Neural cell (in vitro differentiated cells): ENCODE results near the gene PODNL1. TPM values are rescaled to one million over a fixed set of nuclear protein-coding genes. Genes with fewer than 3 reads are reported as not detected.

Experiments
- H2AFZ ChIP-seq: fragments of 200-600, 300-800 bp; sonication (generic), shearing (Covaris generic); 2 replicates; pipeline ENCODE4 v1.6.0; 2014; ENCODE audit warnings: low read depth, mild to moderate bottlenecking, antibody characterized with exemption, low read length, moderate library complexity
- H3F3A ChIP-seq: fragments of 200-600 bp; shearing (Covaris generic); 2 replicates; pipeline ENCODE4 v1.6.1; 2016; ENCODE audit warnings: mild to moderate bottlenecking, moderate library complexity, mixed read lengths, antibody characterized with exemption, low read length; ENCODE audit not compliant: insufficient read depth, poor library complexity, severe bottlenecking
- H3K27ac ChIP-seq: fragments of 200-600, 300-800 bp; sonication (generic), shearing (Covaris generic); 2 replicates; pipeline ENCODE4 v1.5.1; 2014; ENCODE audit warnings: mild to moderate bottlenecking, low read length, moderate library complexity
- H3K27me3 ChIP-seq: fragments of 300-800, 200-600 bp; sonication (generic), shearing (Covaris generic); 2 replicates; pipeline ENCODE4 v1.6.0; 2014; ENCODE audit warnings: mild to moderate bottlenecking, low read depth, low read length, moderate library complexity; ENCODE audit not compliant: insufficient read depth
- H3K36me3 ChIP-seq: fragments of 300-800, 200-600 bp; sonication (generic), shearing (Covaris generic); 2 replicates; pipeline ENCODE4 v1.5.1; 2014; ENCODE audit warnings: mild to moderate bottlenecking, antibody characterized with exemption, low read length, moderate library complexity; ENCODE audit not compliant: insufficient read depth
- H3K4me2 ChIP-seq: fragments of 300-800, 200-600 bp; sonication (generic), shearing (Covaris generic); 2 replicates; pipeline ENCODE4 v1.6.0; 2014; ENCODE audit warnings: mild to moderate bottlenecking, low read length
- H3K4me3 ChIP-seq: fragments of 300-800, 200-600 bp; sonication (generic), shearing (Covaris generic); 2 replicates; pipeline ENCODE4 v1.5.1; 2014; ENCODE audit warnings: mild to moderate bottlenecking, low read length, moderate library complexity
- H3K79me2 ChIP-seq: fragments of 200-600 bp; shearing (Covaris generic); replicated peaks from 2 replicates; pipeline ENCODE4 v1.6.0; 2014; ENCODE audit warnings: mild to moderate bottlenecking, low read length, moderate library complexity; ENCODE audit not compliant: insufficient read depth
- H3K9ac ChIP-seq: fragments of 300-800, 200-600 bp; sonication (generic), shearing (Covaris generic); 2 replicates; pipeline ENCODE4 v1.6.1; 2016; ENCODE audit warnings: mild to moderate bottlenecking, low read length, mixed read lengths
- H3K9me2 ChIP-seq: fragments of 200-600 bp; shearing (Covaris generic); 2 replicates; pipeline ENCODE4 v1.6.1; 2016; ENCODE audit warnings: mild to moderate bottlenecking, low read length, mixed read lengths; ENCODE audit not compliant: insufficient read depth
- H3K9me3 ChIP-seq: fragments of 200-600, 300-800 bp; sonication (generic), shearing (Covaris generic); 2 replicates; pipeline ENCODE4 v1.6.1; 2016; ENCODE audit warnings: mild to moderate bottlenecking, mixed run types, low read length, moderate library complexity, mixed read lengths
- H4K20me1 ChIP-seq: fragments of 200-600 bp; shearing (Covaris generic); 2 replicates; pipeline ENCODE4 v1.6.1; 2016; ENCODE audit warnings: mild to moderate bottlenecking, mixed run types; ENCODE audit not compliant: insufficient read depth
- CTCF ChIP-seq: fragments of 450-650 bp; IDR thresholded peaks from 2 replicates; pipeline ENCODE4 v1.5.1; 2014; ENCODE audit warnings: antibody characterized with exemption, mild to moderate bottlenecking, moderate library complexity; ENCODE audit not compliant: poor library complexity, severe bottlenecking
- EP300 ChIP-seq: fragments of 450-650 bp; conservative IDR thresholded peaks from 2 replicates; pipeline ENCODE4 v1.6.1; 2014; ENCODE audit warnings: antibody characterized with exemption, mild to moderate bottlenecking, moderate library complexity; ENCODE audit not compliant: poor library complexity, severe bottlenecking
- EZH2 ChIP-seq: fragments of 200-600, 300-800 bp; shearing (Covaris generic), sonication (generic); IDR thresholded peaks from 2 replicates; pipeline ENCODE4 v1.6.1; 2014; ENCODE audit warnings: antibody characterized with exemption, low read length, borderline replicate concordance, mild to moderate bottlenecking; ENCODE audit not compliant: insufficient read depth, poor library complexity, severe bottlenecking
- MXI1 ChIP-seq: fragments of 450-650 bp; conservative IDR thresholded peaks from 2 replicates; pipeline ENCODE4 v1.6.1; 2014; ENCODE audit warnings: antibody characterized with exemption, mild to moderate bottlenecking; ENCODE audit not compliant: poor library complexity, severe bottlenecking
- POLR2AphosphoS5 ChIP-seq: IDR thresholded peaks from 2 replicates; pipeline ENCODE4 v1.6.1; 2012
- RAD21 ChIP-seq: fragments of 450-650 bp; conservative IDR thresholded peaks from 2 replicates; pipeline ENCODE4 v1.6.1; 2014; ENCODE audit warnings: antibody characterized with exemption, mild to moderate bottlenecking, moderate library complexity
- SMC3 ChIP-seq: fragments of 450-650 bp; conservative IDR thresholded peaks from 2 replicates; pipeline ENCODE4 v1.6.1; 2014; ENCODE audit warnings: antibody characterized with exemption, mild to moderate bottlenecking, moderate library complexity; ENCODE audit not compliant: poor library complexity
- TAF1 ChIP-seq: IDR thresholded peaks from 2 replicates; pipeline ENCODE4 v1.6.1; 2012; ENCODE audit warnings: low read depth
- polyA plus RNA-seq: library from polyadenylated mRNA; depleted of rRNA; stranded (reverse); fragments of >200 nt; gene quantifications from 2 replicates; pipeline ENCODE4 v1.2.3, GENCODE V29; 2014
- TF ChIP-seq, protein P1 (sequence below): IDR thresholded peaks from 2 replicates; pipeline ENCODE4 v1.6.1; 2012; ENCODE audit warnings: borderline replicate concordance

The PODNL1 gene
- polyA plus RNA-seq, 1 donor from 2014 or later = not detected

- H3F3A ChIP-seq = no peaks in the 10 kb centered on the region
- TF ChIP-seq POLR2AphosphoS5 = no peak
- TF ChIP-seq SMC3 = no peak
- TF ChIP-seq, protein P1, sequence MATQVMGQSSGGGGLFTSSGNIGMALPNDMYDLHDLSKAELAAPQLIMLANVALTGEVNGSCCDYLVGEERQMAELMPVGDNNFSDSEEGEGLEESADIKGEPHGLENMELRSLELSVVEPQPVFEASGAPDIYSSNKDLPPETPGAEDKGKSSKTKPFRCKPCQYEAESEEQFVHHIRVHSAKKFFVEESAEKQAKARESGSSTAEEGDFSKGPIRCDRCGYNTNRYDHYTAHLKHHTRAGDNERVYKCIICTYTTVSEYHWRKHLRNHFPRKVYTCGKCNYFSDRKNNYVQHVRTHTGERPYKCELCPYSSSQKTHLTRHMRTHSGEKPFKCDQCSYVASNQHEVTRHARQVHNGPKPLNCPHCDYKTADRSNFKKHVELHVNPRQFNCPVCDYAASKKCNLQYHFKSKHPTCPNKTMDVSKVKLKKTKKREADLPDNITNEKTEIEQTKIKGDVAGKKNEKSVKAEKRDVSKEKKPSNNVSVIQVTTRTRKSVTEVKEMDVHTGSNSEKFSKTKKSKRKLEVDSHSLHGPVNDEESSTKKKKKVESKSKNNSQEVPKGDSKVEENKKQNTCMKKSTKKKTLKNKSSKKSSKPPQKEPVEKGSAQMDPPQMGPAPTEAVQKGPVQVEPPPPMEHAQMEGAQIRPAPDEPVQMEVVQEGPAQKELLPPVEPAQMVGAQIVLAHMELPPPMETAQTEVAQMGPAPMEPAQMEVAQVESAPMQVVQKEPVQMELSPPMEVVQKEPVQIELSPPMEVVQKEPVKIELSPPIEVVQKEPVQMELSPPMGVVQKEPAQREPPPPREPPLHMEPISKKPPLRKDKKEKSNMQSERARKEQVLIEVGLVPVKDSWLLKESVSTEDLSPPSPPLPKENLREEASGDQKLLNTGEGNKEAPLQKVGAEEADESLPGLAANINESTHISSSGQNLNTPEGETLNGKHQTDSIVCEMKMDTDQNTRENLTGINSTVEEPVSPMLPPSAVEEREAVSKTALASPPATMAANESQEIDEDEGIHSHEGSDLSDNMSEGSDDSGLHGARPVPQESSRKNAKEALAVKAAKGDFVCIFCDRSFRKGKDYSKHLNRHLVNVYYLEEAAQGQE = no peak
- no peaks in the 10 kb centered on the region for H3K9me3 ChIP-seq
- no peak overlapping the region for H3K9ac ChIP-seq
- no peaks in the 10 kb centered on the region for H3K9me2 ChIP-seq
- no peaks in the 10 kb centered on the region for H4K20me1 ChIP-seq
- no peak overlapping the region for H3K27ac ChIP-seq
- no peaks in the 10 kb centered on the region for H3K36me3 ChIP-seq
- no peak overlapping the region for H3K4me3 ChIP-seq
- no peak overlapping the region for H2AFZ ChIP-seq
- no peaks in the 10 kb centered on the region for H3K27me3 ChIP-seq
- no peaks in the 10 kb centered on the region for H3K79me2 ChIP-seq
- H3K4me2 ChIP-seq = no peak overlapping the region
Observed at GRCh38 chr19:13965377-13965896, 27.2 kb upstream of the PODNL1 start.

DNA sequence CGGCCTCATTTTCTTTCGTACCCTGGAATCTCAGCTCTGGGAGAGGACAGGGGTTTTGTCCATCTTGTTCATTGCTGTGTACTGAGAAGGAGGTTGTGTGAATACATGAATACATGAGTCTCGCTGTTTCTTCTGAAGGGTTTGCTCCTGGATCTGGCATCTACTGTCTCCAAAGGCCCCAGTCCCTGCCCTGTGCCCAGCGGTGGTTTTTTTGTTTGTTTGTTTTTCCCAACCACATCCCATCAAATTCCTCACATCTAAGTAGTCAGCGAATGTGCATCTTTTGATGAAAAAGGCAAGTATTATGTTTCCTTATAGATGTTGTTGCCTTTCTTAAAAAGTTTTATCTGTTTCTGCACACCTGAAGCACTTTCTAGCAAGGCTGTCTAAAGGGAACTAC lies 26.6 kb upstream of the PODNL1 start:
- TF ChIP-seq POLR2AphosphoS5 = no peak
- TF ChIP-seq EZH2 = no peak
- TF ChIP-seq MXI1 = no peak
- no peak for TF ChIP-seq RAD21
- no peak for TF ChIP-seq EP300
- no peak for TF ChIP-seq TAF1
- no peak for TF ChIP-seq CTCF
- TF ChIP-seq, protein P1 = no peak
- TF ChIP-seq SMC3 = no peak
- no peaks in the 10 kb centered on the region for H3K27me3 ChIP-seq
- H3K79me2 ChIP-seq = no peaks in the 10 kb centered on the region
- H4K20me1 ChIP-seq = no peaks in the 10 kb centered on the region
- H2AFZ ChIP-seq = no peak overlapping the region
- H3K4me2 ChIP-seq = no peak overlapping the region
- H3K4me3 ChIP-seq = no peak overlapping the region
- H3K27ac ChIP-seq = no peak overlapping the region
- H3K9me3 ChIP-seq = no peaks in the 10 kb centered on the region
- H3F3A ChIP-seq = no peaks in the 10 kb centered on the region
- no peak overlapping the region for H3K9ac ChIP-seq
- H3K36me3 ChIP-seq = no peaks in the 10 kb centered on the region
- H3K9me2 ChIP-seq = no peaks in the 10 kb centered on the region
